Caco-2 (cell line): ENCODE results near the gene STEAP1B. TPM values are rescaled to one million over a fixed set of nuclear protein-coding genes. Genes with fewer than 3 reads are reported as not detected.

ENCODE experiments used
- BruUV-seq: library from RNA; stranded (reverse); fragments of 400-500 nt; replicated peaks from 2 replicates; lab custom pipeline; 2021; lab: Mats Ljungman, UMichigan
- CTCF ChIA-PET: fragments of 300-600 bp; sonication (Branson Sonifier 250); formaldehyde crosslinking; loops from one replicate; lab custom pipeline; 2022; ENCODE audit warnings: antibody characterized with exemption; lab: Charles Lee
- POLR2A ChIA-PET: fragments of 300-600 bp; sonication (Branson Sonifier 250); formaldehyde crosslinking; loops from one replicate; lab custom pipeline; 2022; ENCODE audit warnings: antibody characterized with exemption; lab: Charles Lee
- DNase-seq, 2 experiments: peaks; one replicate each; pipeline versions ENCODE4 v3.0.0 to v3.0.0-alpha.2; 2020 to 2022
- H3K27me3 ChIP-seq: replicated peaks from 2 replicates; pipeline ENCODE4 v1.6.0; 2011; ENCODE audit warnings: low read length; ENCODE audit not compliant: control insufficient read depth, insufficient read depth
- H3K36me3 ChIP-seq: 2 replicates; pipeline ENCODE4 v1.5.1; 2011; ENCODE audit warnings: low read length; ENCODE audit not compliant: control insufficient read depth, insufficient read depth
- H3K4me1 ChIP-seq: fragments of 250-450 bp; sonication (Bioruptor Pico); 2 replicates; pipeline ENCODE4 v1.5.1; 2020; ENCODE audit warnings: mild to moderate bottlenecking
- H3K4me3 ChIP-seq: 2 replicates; pipeline ENCODE4 v1.5.1; 2011; ENCODE audit warnings: low read depth, mild to moderate bottlenecking, control low read depth, low read length
- H3K9me3 ChIP-seq: fragments of 250-450 bp; sonication (Bioruptor Pico); 2 replicates; pipeline ENCODE4 v1.5.1; 2020; ENCODE audit warnings: mild to moderate bottlenecking, moderate library complexity
- H3K27ac Mint-ChIP-seq: one replicate; pipeline ENCODE4 v1.8.0; 2022; ENCODE audit warnings: mixed read lengths; ENCODE audit not compliant: unreplicated experiment
- H3K27me3 Mint-ChIP-seq: one replicate; pipeline ENCODE4 v1.8.0; 2022; ENCODE audit warnings: mixed read lengths; ENCODE audit not compliant: insufficient read depth, unreplicated experiment
- H3K36me3 Mint-ChIP-seq: one replicate; pipeline ENCODE4 v1.8.0; 2022; ENCODE audit warnings: mild to moderate bottlenecking, mixed read lengths; ENCODE audit not compliant: insufficient read depth, unreplicated experiment
- H3K4me1 Mint-ChIP-seq: one replicate; pipeline ENCODE4 v1.8.0; 2022; ENCODE audit warnings: low read depth, mixed read lengths; ENCODE audit not compliant: unreplicated experiment
- H3K4me3 Mint-ChIP-seq: one replicate; pipeline ENCODE4 v1.8.0; 2022; ENCODE audit warnings: mild to moderate bottlenecking, moderate library complexity, mixed read lengths; ENCODE audit not compliant: unreplicated experiment
- H3K9me3 Mint-ChIP-seq: one replicate; pipeline ENCODE4 v1.8.0; 2022; ENCODE audit warnings: mixed read lengths; ENCODE audit not compliant: unreplicated experiment
- CTCF ChIP-seq, 2 experiments: fragments of 200-600 bp in 1 of 2; IDR thresholded peaks; 1 replicate in 1 of 2; 2 replicates in 1 of 2; pipeline versions ENCODE4 v1.5.1 to v1.8.0; 2011 to 2022; ENCODE audit warnings: antibody characterized with exemption in 1 of 2, control low read depth in 1 of 2, inconsistent platforms in 1 of 2, low read depth in 1 of 2, low read length in 1 of 2, mild to moderate bottlenecking in 1 of 2, moderate library complexity in 1 of 2; ENCODE audit not compliant: insufficient read depth in 1 of 2, severe bottlenecking in 1 of 2, unreplicated experiment in 1 of 2
- intact Hi-C: fragments of 100-400 bp; cut with micrococcal nuclease; formaldehyde crosslinking; loops from one replicate; pipeline ENCODE4 v1.10.0; 2022; ENCODE audit not compliant: unreplicated experiment
- total RNA-seq: library from RNA; stranded (reverse); gene quantifications from 2 replicates; pipeline ENCODE4 v1.2.3, GENCODE V29; 2022

STEAP1B gene
- total RNA-seq, 1 experiment from 2014 or later: 1.7 TPM

DNA sequence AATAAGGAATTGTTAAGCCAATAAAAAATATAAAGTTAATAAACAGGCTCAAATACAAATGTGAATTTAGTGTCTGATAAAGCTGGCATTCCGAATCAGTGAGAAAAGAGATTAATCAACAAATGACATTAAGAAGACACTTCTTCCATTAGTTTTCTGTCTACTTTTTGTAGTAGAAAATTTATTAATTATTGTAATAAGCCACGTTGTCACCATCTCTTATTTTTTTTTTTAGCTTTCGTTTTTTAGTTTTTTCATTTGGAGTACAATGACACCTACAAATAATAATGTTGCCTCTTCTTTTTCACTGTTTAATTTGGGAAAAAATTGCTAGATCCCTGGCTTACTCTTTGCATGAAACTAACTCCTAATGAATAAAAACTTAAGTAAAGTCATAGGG is 46.8 kb upstream of the STEAP1B start:
- no peaks in the 10 kb centered on the region for H3K36me3 Mint-ChIP-seq
- no peaks in the 10 kb centered on the region for H3K9me3 Mint-ChIP-seq
- TF ChIP-seq CTCF (IDR thresholded peaks at IDR 0.05; ENCODE audit: insufficient read depth in 1 of 2, low read depth in 1 of 2, low read length in 1 of 2, severe bottlenecking in 1 of 2, unreplicated experiment in 1 of 2): no peak
- no peak overlapping the region for H3K4me3 Mint-ChIP-seq
- no peaks in the 10 kb centered on the region for H3K4me1 Mint-ChIP-seq
- no peaks in the 10 kb centered on the region for H3K27me3 ChIP-seq
- POLR2A ChIA-PET: interaction anchor here (0.6 kb wide), 1 partner anchor 501 kb away, joined by 3 read pairs; no protein-coding TSS in a partner anchor
- CTCF ChIA-PET: no interaction called here
- BruUV-seq: no TSS peak
- DNase-seq: no peak
- no peaks in the 10 kb centered on the region for H3K9me3 ChIP-seq
- H3K4me3 ChIP-seq: no peak overlapping the region
- no peaks in the 10 kb centered on the region for H3K36me3 ChIP-seq
- intact Hi-C loops: no loop called here
- H3K27ac Mint-ChIP-seq: no peak overlapping the region
- no peaks in the 10 kb centered on the region for H3K27me3 Mint-ChIP-seq
- H3K4me1 ChIP-seq: peaks cover 30% of the 10 kb centered on the region

DNA sequence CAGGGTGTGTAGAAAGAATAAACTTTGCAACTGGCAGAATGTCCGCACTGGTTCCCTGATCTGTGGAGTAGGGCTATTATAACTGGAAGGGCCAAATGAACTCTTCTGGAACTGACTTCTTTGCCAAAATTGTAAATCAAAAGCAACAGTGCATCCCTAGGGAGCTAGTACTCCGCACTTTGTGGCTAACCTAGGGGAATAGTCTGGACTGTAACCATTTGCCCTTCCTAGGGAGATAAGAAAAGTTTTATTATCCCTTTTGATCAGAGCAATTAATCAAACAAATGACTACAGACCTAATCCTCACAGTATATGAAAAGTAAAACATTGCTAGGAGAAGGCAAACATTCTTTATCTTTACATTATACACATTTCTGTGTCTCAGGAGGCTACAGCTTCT is 45.5 kb upstream of the STEAP1B start:
- Mint-ChIP-seq H3K4me1 (no peaks in the 10 kb centered on the region), H3K27ac (no peak overlapping the region), H3K36me3 (no peaks in the 10 kb centered on the region), H3K4me3 (no peak overlapping the region), H3K9me3 (no peaks in the 10 kb centered on the region), H3K27me3 (no peaks in the 10 kb centered on the region)
- Histone ChIP-seq H3K9me3 (no peaks in the 10 kb centered on the region), H3K4me1 (peaks cover 30% of the 10 kb centered on the region), H3K4me3 (no peak overlapping the region), H3K36me3 (no peaks in the 10 kb centered on the region), H3K27me3 (no peaks in the 10 kb centered on the region)
- CTCF ChIA-PET: no interaction called here
- no peak for TF ChIP-seq CTCF (IDR thresholded peaks at IDR 0.05; ENCODE audit: insufficient read depth in 1 of 2, low read depth in 1 of 2, low read length in 1 of 2, severe bottlenecking in 1 of 2, unreplicated experiment in 1 of 2)
- no TSS peak for BruUV-seq
- POLR2A ChIA-PET: no interaction called here
- DNase-seq: no peak
- intact Hi-C loops: no loop called here

DNA sequence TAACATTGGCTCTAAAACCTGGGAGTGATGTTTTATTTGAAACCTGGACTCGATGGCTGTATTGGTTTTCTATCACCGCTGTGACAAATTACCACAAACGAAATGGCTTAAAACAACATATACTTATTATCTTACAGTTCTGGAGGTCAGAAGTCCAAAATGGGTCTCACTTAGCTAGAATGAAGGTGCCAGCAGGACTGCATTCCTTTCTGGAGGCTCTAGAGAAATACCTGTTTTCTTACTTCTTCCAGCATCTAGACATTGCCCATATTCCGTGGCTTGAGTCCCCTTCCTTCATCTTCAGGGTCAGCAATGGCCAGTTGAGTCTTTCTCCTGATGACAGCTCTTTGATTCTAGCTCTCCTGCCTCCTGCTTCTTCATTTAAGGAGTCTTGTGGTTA is 44.3 kb upstream of the STEAP1B start:
- ChIA-PET POLR2A (no interaction called here), CTCF (interaction anchor here (0.5 kb wide), 1 partner anchor 32 kb away, joined by 3 read pairs; no protein-coding TSS in a partner anchor)
- Histone ChIP-seq H3K4me1 (peaks cover 30% of the 10 kb centered on the region), H3K36me3 (no peaks in the 10 kb centered on the region), H3K9me3 (no peaks in the 10 kb centered on the region), H3K27me3 (no peaks in the 10 kb centered on the region), H3K4me3 (no peak overlapping the region)
- intact Hi-C loops: no loop called here
- DNase-seq: no peak
- Mint-ChIP-seq H3K9me3 (no peaks in the 10 kb centered on the region), H3K27ac (no peak overlapping the region), H3K36me3 (no peaks in the 10 kb centered on the region), H3K27me3 (no peaks in the 10 kb centered on the region), H3K4me3 (no peak overlapping the region), H3K4me1 (no peaks in the 10 kb centered on the region)
- no peak for TF ChIP-seq CTCF (IDR thresholded peaks at IDR 0.05; ENCODE audit: insufficient read depth in 1 of 2, low read depth in 1 of 2, low read length in 1 of 2, severe bottlenecking in 1 of 2, unreplicated experiment in 1 of 2)
- no TSS peak for BruUV-seq
